Activated CD4-positive, alpha-beta memory T cell treated with anti-CD3 and anti-CD28 coated beads for 36 hours (primary cell): Measurements from ENCODE around the gene AKR1C1. TPM values are rescaled to one million over a fixed set of nuclear protein-coding genes. Genes with fewer than 3 reads are reported as not detected.
"Not testable (repeated sequence)": the region's sequence is repeated elsewhere in the genome, so short reads cannot be mapped to it uniquely, and the experiment has no call there.

ENCODE experiments used
- CTCF ChIA-PET: fragments of 350-600 bp; sonication (Branson Sonifier 250); formaldehyde crosslinking; loops from one replicate; lab custom pipeline; 2021; ENCODE audit warnings: antibody characterized with exemption, inconsistent platforms; lab: Charles Lee
- POLR2A ChIA-PET: fragments of 350-600 bp; sonication (Branson Sonifier 250); formaldehyde crosslinking; loops from one replicate; lab custom pipeline; 2021; ENCODE audit warnings: antibody characterized with exemption; lab: Charles Lee
- DNase-seq: peaks from one replicate; pipeline ENCODE4 v3.0.0-alpha.2; 2020
- H3K27ac Mint-ChIP-seq: one replicate; pipeline ENCODE4 v1.8.0; 2021; ENCODE audit warnings: mixed read lengths
- H3K27me3 Mint-ChIP-seq: one replicate; pipeline ENCODE4 v1.8.0; 2021; ENCODE audit warnings: mixed read lengths
- H3K36me3 Mint-ChIP-seq: one replicate; pipeline ENCODE4 v1.8.0; 2021; ENCODE audit warnings: mixed read lengths
- H3K4me1 Mint-ChIP-seq: one replicate; pipeline ENCODE4 v1.8.0; 2021; ENCODE audit warnings: low read depth, mixed read lengths
- H3K4me3 Mint-ChIP-seq: one replicate; pipeline ENCODE4 v1.8.0; 2021; ENCODE audit warnings: mild to moderate bottlenecking, mixed read lengths
- H3K9me3 Mint-ChIP-seq: one replicate; pipeline ENCODE4 v1.8.0; 2021; ENCODE audit warnings: mixed read lengths
- intact Hi-C: fragments of 100-400 bp; cut with micrococcal nuclease; formaldehyde crosslinking; loops from one replicate; pipeline ENCODE4 v1.15.1; 2023
- total RNA-seq, 2 experiments: library from RNA; stranded (reverse); gene quantifications; one replicate each; pipeline ENCODE4 v1.2.3, GENCODE V29; 2021

Gene AKR1C1
- total RNA-seq, 2 experiments from 2014 or later: 0.12 to 0.22 TPM

DNA sequence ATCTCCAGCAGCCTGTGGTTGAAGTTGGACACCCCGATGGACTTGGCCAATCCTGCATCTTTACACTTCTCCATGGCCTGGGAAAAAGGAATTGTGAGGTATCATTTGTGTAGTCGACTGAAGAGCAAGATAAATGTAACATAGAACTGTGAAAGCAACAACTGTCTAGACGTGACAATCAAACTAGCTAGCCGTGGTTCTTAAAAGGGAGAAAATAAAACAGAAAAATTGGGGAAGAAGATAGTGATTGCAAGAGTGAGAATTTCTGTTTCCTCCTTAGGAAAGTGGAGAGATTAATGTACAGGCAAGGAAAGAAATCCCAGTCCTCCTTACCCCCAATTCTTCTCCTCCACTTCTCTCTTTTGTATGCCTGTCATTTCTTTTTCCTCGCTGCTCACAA lies 35.5 kb downstream of the AKR1C1 start:
- Mint-ChIP-seq H3K27ac (no peak overlapping the region), H3K36me3 (no peaks in the 10 kb centered on the region), H3K27me3 (peaks cover 7% of the 10 kb centered on the region), H3K4me1 (no peaks in the 10 kb centered on the region), H3K4me3 (no peak overlapping the region), H3K9me3 (no peaks in the 10 kb centered on the region)
- POLR2A ChIA-PET: no interaction called here
- intact Hi-C loops: no loop called here
- CTCF ChIA-PET: no interaction called here
- no peak for DNase-seq

DNA sequence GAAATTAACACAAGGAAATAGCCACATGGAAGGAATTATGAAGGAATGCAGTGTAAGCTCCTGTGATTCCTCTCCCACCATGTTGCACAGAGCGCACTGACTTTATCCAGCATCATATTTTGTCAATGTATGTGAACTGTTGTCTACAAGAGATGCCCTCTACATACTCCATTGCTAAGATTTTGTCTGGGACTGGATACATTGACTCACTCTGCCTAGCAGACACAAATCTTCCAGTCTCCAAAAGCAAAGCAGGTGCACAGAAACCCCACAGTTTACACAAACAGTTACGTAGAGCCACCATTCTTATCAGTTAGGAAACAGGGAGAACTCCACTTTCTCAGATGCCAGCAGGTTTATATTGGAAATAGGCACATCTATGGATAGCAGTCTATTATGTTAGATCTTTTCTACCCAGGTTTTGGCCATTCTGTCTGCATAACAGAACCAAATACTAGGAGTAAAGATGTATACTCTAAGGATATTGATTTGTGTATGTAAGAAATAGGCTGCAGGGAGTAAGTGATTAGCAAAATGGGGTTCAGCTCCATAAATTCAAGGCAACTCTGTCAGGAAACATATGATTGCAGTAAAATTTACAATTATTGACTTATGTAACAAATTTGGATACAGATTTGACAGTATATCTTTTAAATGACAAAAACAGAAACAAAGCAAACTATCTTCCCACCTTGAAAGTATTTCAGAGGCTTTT lies 39.0 kb downstream of the AKR1C1 start:
- H3K27me3 Mint-ChIP-seq: peaks cover 12% of the 10 kb centered on the region
- peaks cover 2% of the 10 kb centered on the region for H3K36me3 Mint-ChIP-seq
- peaks cover 8% of the 10 kb centered on the region for H3K9me3 Mint-ChIP-seq
- H3K4me3 Mint-ChIP-seq: no peak overlapping the region
- CTCF ChIA-PET: no interaction called here
- H3K27ac Mint-ChIP-seq: no peak overlapping the region
- intact Hi-C loops: no loop called here
- no peak for DNase-seq
- POLR2A ChIA-PET: interaction anchor here (0.5 kb wide), 1 partner anchor 33 kb away, joined by 4 read pairs; no protein-coding TSS in a partner anchor
- no peaks in the 10 kb centered on the region for H3K4me1 Mint-ChIP-seq

DNA sequence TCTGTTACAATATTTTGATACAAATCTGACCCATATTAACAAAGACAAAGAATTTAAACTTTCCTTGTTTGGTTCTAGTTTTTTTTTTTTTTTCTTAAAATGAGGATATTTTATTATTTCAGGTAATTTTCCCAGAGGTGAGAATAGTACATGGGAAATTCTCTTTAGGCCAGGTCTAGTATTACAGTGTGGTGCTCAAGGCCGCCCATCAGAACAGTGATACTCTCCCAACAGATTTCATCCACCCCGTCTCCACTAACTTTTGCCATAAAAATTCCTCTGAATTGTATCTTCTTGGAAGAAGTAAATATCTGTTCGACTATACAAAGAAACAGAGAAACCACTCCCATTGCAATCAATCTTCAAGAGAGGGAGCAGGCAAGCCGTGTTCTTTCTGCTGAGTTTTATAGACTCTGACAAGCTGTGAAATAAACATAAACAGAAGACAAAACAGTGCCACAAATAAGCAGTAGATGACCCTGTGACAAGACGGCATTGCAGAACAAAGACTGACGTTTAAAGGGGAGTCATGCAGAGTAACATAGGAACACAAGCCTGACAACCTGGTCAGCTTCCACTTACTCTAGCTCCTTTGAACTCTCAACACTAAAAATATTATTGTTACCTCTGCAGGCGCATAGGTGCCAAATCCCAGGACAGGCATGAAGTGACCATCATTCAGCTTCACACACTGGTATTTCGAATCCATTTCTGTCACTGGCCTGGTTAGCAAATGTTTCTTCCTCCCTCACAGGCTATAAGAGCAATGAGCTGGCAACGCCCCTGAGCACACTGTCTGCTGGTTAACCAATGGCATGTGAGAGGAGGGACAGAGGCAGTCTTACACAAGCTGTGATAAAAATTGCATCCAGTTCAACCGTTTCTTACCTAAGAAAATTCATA lies 40.2 kb downstream of the AKR1C1 start, which contains the start of gene AKR1C2:
TSS of gene AKR1C2 (minus strand) at position 731 of the 903 bp plus-strand sequence. CDS start at position 709, 22 bp downstream.
- POLR2A ChIA-PET, CTCF ChIA-PET, DNase-seq, intact Hi-C loops, H3K4me3 Mint-ChIP-seq, H3K9me3 Mint-ChIP-seq, H3K4me1 Mint-ChIP-seq, H3K36me3 Mint-ChIP-seq, H3K27ac Mint-ChIP-seq: not testable (repeated sequence)
- peaks cover 13% of the 10 kb centered on the region for H3K27me3 Mint-ChIP-seq

DNA sequence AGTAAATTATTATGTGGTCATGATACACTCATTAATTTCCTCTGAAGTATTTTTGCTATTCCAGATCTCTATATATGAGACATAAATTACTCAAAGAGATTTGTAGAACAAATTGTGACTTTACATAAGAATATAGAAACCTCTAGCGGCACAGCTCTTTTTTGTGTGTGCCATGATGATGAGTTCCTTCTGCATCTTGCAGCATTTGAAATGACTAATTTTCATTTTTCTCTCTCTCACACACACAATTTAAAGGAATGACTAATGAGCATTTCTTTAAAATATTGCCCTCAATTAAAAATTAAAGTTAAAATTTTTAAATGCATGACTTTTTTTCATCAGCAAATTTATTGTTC lies 40.8 kb downstream of the AKR1C1 start:
- intact Hi-C loops, H3K27ac Mint-ChIP-seq, H3K9me3 Mint-ChIP-seq, H3K4me3 Mint-ChIP-seq, CTCF ChIA-PET, POLR2A ChIA-PET, H3K36me3 Mint-ChIP-seq, DNase-seq, H3K4me1 Mint-ChIP-seq: not testable (repeated sequence)
- H3K27me3 Mint-ChIP-seq: peaks cover 13% of the 10 kb centered on the region

DNA sequence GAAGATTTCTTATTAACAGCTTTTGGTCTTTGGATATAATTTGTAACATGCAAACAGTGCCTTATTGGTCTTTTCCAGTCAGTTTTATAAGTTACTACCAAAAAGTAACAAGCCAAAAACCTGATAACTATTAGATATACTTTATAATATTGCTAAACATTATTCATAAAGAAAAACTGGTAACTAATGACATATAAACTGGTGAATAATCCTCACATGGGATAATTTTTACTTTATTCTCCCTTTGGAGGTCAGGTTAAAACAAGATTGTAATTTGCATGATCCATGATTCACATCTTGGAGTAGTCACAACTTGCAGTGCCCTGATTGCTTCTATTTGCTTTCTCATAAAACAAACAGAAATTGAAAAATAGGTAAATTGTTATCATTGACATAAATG lies 41.3 kb downstream of the AKR1C1 start:
- H3K4me3 Mint-ChIP-seq, CTCF ChIA-PET, intact Hi-C loops, H3K36me3 Mint-ChIP-seq, H3K27ac Mint-ChIP-seq, POLR2A ChIA-PET, H3K9me3 Mint-ChIP-seq, DNase-seq, H3K4me1 Mint-ChIP-seq: not testable (repeated sequence)
- peaks cover 13% of the 10 kb centered on the region for H3K27me3 Mint-ChIP-seq

DNA sequence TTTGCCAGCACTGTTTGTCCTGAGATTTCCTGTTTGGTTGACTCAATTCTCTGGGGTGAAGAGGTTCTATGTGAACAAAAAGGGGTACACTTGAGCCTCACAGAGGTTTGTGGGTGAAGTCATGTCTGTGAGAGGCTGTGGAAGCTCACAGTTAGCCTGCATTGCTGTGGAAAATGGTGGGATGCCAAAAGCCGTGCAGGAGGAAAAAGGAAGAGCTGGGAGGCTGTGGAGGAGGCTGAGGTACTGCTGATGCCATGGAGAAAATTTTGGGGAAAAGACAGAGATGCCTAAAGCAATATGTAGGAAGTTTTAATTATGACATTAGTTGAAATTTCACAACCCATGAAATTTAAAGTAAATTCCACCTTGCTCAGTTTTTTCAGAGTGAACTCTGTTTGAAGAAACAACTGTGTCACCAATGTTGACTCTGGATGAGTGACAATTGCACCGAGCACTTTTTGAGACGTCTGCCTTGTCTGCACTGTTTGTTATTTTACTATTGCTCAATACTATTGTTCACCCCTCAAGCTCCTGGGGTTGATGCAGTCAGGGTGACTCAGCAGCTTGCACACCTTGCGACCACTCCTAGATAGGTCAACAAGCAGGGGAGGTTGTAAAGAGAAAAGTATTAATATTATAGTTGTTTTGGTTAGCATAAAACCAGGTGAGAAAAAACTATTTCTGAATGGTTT lies 45.8 kb downstream of the AKR1C1 start:
- POLR2A ChIA-PET, DNase-seq, H3K27me3 Mint-ChIP-seq, H3K9me3 Mint-ChIP-seq, H3K27ac Mint-ChIP-seq, H3K36me3 Mint-ChIP-seq, H3K4me3 Mint-ChIP-seq, H3K4me1 Mint-ChIP-seq, CTCF ChIA-PET, intact Hi-C loops: not testable (repeated sequence)

DNA sequence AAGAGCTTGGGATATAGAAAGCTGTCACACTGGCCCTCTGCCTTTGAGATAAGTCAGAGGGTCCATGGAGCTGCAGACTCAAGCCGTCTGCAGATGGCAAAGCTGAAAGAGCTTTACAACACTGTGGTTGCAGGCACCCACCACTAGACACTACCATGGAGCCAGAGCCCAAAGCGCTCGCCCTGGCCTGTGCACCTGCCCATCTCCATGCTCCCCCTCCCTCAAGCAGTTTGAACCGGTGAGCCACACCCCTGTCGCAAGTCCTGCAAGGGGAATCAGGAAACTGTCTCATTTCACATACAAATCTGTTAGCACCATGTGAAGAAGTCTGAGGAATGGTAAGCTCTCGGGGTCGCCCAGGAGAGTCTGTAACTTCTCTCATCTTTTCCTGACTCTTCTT lies 46.8 kb downstream of the AKR1C1 start:
- H3K4me3 Mint-ChIP-seq, POLR2A ChIA-PET, intact Hi-C loops, CTCF ChIA-PET, DNase-seq, H3K27me3 Mint-ChIP-seq, H3K9me3 Mint-ChIP-seq, H3K27ac Mint-ChIP-seq, H3K36me3 Mint-ChIP-seq, H3K4me1 Mint-ChIP-seq: not testable (repeated sequence)

DNA sequence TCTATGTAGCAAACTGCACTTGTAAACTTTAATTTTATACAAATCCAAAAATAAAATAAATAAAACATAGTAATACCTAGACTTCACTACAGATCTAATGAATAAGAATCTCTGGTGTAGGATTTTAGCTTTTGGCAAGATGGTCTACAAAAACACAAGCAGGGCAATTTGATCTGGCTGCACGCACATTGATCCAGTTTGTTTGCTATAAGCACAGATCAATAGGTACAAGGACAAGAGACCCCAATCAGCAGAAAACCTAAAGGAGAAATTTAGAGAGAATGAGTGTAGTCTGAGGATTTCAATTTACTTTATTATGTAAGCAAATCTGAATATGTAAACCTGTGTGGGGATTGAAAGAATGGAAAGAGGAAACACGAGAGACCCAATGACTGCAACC lies 48.2 kb downstream of the AKR1C1 start:
- CTCF ChIA-PET, H3K27me3 Mint-ChIP-seq, H3K9me3 Mint-ChIP-seq, H3K27ac Mint-ChIP-seq, POLR2A ChIA-PET, H3K36me3 Mint-ChIP-seq, H3K4me3 Mint-ChIP-seq, H3K4me1 Mint-ChIP-seq, intact Hi-C loops, DNase-seq: not testable (repeated sequence)

DNA sequence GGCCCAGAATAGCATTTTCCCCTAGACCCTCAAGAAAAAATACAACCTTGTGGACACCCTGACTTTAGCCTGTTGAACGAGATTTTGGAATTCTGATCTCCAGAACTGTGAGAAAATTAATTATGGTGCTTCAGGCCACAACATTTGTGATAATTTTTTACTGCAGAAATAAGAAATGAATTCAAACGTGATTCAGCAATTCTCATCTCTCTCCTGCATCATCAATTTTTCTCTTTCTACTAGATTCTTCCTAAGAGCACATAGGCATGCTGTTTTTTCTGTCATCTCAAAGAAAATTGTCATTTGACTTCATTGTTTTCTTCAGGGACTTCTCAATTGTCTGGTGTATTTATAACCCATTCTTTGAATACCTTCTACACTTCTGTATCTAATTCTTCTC lies 49.4 kb downstream of the AKR1C1 start:
- H3K4me3 Mint-ChIP-seq: no peak overlapping the region
- ChIA-PET POLR2A (no interaction called here), CTCF (no interaction called here)
- no peaks in the 10 kb centered on the region for H3K4me1 Mint-ChIP-seq
- intact Hi-C loops: no loop called here
- no peak for DNase-seq
- H3K9me3 Mint-ChIP-seq: no peaks in the 10 kb centered on the region
- H3K27me3 Mint-ChIP-seq: peaks cover 1% of the 10 kb centered on the region
- H3K36me3 Mint-ChIP-seq: no peaks in the 10 kb centered on the region
- no peak overlapping the region for H3K27ac Mint-ChIP-seq

DNA sequence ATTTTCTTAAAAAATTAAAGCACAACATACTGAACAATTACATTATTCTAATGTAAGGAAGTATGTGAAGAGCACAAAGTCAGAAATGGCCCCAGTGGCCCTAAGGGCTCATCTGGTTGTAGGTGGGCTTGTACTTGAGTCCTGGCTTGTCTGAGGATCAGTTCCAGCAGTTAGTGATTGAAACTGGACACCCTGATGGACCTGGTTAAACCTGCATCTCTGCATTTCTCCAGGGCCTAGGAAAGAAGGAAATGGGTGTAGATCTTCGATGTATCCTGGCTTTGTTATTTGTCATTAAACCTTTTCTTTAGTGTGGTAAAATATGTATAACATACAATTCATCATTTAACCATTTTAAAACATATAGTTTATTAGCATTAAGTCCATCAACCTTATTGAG lies 50.2 kb downstream of the AKR1C1 start:
- no peaks in the 10 kb centered on the region for H3K9me3 Mint-ChIP-seq
- H3K27me3 Mint-ChIP-seq: peaks cover under 1% of the 10 kb centered on the region
- H3K27ac Mint-ChIP-seq: no peak overlapping the region
- ChIA-PET POLR2A (no interaction called here), CTCF (no interaction called here)
- no peak overlapping the region for H3K4me3 Mint-ChIP-seq
- H3K36me3 Mint-ChIP-seq: no peaks in the 10 kb centered on the region
- DNase-seq: no peak
- H3K4me1 Mint-ChIP-seq: no peaks in the 10 kb centered on the region
- intact Hi-C loops: no loop called here

DNA sequence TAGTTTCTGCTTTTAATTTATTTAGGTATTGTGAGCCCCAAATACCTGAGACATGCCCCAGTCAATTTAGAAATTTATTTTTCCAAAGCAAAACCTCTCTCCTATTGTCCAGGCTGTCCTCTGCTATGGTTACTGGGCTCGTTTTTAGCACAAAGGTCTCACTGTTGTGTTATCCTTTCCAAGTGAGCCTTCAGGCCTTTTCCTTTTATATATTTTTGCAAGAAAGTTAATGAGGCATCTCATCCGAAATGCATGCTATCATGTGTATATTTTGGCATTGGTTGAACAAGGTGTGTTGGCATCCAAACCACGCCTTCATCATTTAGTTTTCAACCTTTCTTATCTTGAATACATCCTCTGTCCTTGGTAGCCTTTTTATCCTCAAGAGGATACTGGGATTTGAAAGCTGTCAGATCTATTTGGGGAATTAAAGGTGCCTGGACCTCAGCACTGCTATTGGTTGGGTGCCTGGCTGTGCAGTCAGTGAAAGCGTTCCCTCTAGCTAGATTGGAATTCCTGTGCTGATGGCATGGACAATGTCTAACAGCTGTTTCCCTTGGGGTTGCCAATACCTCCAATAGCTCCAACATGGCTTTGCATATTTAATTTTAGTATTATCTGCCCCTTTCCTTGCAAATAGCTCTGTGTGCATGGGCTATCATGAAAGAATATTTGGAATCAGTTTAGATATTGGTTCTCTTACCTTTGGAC lies 51.1 kb downstream of the AKR1C1 start:
- CTCF ChIA-PET, POLR2A ChIA-PET, H3K27me3 Mint-ChIP-seq, intact Hi-C loops, H3K9me3 Mint-ChIP-seq, H3K36me3 Mint-ChIP-seq, H3K4me1 Mint-ChIP-seq, DNase-seq, H3K4me3 Mint-ChIP-seq, H3K27ac Mint-ChIP-seq: not testable (repeated sequence)

DNA sequence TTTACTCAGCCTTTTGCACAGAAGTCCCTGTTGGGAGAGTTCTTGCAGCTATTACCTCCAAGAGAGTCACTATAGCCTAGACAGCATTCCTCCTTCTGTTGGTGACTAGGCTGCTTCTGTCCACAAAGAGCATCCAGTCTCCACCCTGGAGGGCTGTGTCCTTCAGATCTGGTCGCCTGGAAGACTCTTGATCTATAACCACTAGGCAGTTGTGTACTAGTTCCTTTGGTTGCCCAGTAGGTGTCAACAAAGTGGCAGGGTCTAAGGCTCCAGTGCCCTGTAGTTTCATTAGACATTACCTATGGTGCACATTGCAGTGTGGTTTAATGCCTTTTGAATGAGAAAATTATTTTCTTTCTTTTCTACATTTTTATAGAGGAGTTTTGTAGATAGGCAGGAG lies 51.7 kb downstream of the AKR1C1 start:
- Mint-ChIP-seq H3K36me3 (no peaks in the 10 kb centered on the region), H3K27me3 (no peaks in the 10 kb centered on the region), H3K9me3 (no peaks in the 10 kb centered on the region), H3K4me1 (no peaks in the 10 kb centered on the region), H3K27ac (no peak overlapping the region), H3K4me3 (no peak overlapping the region)
- intact Hi-C loops: loop anchor here (5.0 kb wide), 1 partner anchor 367 kb away; no protein-coding TSS in a partner anchor
- DNase-seq: no peak
- CTCF ChIA-PET: no interaction called here
- POLR2A ChIA-PET: no interaction called here
